HG02623 (cell line): ENCODE results near the gene HBE1.
"Not testable (repeated sequence)": the region's sequence is repeated elsewhere in the genome, so short reads cannot be mapped to it uniquely, and the experiment has no call there.

Experiments
- ATAC-seq: cut with Tn5 transposase; IDR thresholded peaks from one replicate; pipeline ENCODE4 v1.9.1; 2021; ENCODE audit warnings: moderate library complexity; ENCODE audit not compliant: unreplicated experiment

Gene HBE1

GRCh38 chr11:5285703-5286340, 16.1 kb upstream of the HBE1 start:
- no peak for ATAC-seq

DNA sequence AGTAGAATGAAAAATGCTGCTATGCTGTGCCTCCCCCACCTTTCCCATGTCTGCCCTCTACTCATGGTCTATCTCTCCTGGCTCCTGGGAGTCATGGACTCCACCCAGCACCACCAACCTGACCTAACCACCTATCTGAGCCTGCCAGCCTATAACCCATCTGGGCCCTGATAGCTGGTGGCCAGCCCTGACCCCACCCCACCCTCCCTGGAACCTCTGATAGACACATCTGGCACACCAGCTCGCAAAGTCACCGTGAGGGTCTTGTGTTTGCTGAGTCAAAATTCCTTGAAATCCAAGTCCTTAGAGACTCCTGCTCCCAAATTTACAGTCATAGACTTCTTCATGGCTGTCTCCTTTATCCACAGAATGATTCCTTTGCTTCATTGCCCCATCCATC, 14.9 kb upstream of the HBE1 start:
- no peak for ATAC-seq

GRCh38 chr11:5283882-5284281, 14.1 kb upstream of the HBE1 start:
- ATAC-seq = no peak

DNA sequence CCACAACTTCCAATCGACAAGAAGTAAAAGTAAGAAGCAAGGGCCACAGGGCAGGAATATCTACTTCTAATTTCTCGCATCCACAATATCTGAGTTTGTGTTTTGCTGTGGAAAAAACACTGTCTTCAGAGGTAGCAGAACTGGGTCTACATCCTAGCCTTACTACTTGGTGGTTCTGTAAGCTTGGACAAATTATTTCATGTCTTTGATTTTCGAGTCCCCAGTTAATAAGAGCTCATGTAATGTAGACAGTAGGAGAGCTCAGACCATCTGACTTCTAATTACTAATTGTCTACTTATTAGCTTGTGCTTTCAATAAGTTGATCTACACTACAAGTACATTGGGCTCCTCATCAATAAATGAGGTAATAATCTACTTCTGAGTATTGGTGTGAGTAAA, 13.3 kb upstream of the HBE1 start:
- ATAC-seq = no peak

DNA sequence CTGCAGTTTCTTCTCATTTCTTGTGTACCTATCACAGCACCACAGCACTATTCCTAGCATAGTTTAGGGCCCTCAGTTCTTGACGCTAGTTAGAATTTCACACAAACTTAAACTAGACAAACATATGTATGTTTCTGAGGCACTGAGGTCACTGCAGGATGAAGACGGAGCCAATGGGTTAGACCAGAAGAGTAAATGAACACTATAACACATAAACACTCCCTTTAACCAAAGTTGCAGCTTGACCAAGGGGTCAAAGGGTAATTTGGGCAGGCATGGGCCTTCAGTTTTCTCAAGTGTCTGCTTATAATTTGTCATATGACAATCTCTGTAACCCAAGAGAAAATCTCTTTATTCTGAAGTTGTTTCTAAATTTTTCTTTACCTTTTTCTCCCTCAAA, 12.9 kb upstream of the HBE1 start:
- ATAC-seq = no peak

- no peak for ATAC-seq
These were observed 11.9 kb upstream of the HBE1 start for GRCh38 chr11:5281596-5281995.

GRCh38 chr11:5280582-5281102, 10.9 kb upstream of the HBE1 start:
- ATAC-seq = peak; percentile 93

- no peak for ATAC-seq
These were observed 9.8 kb upstream of the HBE1 start for GRCh38 chr11:5279471-5280090.

DNA sequence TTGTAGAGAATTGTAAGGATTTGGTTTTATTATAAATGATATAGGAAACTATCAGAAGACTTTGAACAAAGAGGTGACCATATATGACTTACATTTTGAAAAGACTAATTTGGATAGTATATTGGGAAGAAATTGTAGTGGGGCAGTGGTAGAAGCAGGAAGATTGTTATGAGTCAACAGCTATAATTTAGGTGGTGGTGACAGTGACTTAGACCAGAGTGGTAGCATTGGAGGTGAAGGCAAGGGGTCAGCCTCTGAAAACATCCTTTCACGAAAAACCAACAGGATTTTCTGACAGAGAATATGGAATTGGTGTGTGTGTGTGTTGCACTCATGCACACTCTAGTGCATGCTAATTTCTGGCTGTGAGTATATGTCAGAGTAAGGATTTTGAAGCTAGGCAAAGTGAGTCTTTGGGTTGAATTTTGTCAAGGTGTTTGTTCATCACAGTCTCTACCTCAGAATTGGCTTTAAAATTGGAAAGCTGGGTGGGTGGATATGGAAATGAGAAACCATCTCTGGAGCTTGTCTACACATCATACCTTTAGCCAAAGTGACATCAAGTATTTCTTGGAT, 8.2 kb upstream of the HBE1 start:
- ATAC-seq = no peak

DNA sequence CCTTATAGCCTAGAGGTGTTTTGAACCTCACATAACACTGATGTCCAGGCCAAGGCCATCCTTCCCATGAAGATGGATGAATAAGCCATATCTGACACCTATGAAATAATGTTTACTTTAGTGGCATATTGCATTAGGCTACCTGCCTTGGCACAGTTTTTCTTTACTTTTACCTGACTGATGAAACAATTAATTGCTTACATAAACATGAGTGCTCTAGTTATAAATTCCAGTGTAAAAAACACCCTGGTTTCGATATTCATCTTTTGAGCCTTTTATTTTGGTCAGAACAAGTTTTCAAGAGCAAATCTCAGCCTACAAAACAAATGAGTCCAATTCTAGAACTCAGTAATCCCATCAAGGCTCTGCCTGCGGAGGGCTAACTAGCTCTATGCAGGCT, 7.0 kb upstream of the HBE1 start:
- ATAC-seq = no peak

DNA sequence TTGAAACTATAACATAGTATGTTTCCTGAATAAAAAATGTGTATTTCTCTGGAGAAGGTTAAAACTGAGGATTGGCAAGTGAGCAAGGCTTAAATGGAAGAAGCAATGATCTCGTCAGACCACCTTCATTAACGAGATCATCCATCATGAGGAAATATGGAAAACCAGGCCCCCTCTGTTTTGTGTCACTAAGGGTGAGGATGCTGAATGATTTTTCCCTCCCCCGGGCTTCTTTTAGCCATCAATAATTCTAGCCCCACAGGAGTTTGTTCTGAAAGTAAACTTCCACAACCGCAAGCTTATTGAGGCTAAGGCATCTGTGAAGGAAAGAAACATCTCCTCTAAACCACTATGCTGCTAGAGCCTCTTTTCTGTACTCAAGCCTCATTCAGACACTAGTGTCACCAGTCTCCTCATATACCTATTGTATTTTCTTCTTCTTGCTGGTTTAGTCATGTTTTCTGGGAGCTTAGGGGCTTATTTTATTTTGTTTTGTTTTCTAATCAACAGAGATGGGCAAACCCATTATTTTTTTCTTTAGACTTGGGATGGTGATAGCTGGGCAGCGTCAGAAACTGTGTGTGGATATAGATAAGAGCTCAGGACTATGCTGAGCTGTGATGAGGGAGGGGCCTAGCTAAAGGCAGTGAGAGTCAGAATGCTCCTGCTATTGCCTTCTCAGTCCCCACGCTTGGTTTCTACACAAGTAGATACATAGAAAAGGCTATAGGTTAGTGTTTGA, 5.8 kb upstream of the HBE1 start:
- ATAC-seq = no peak

DNA sequence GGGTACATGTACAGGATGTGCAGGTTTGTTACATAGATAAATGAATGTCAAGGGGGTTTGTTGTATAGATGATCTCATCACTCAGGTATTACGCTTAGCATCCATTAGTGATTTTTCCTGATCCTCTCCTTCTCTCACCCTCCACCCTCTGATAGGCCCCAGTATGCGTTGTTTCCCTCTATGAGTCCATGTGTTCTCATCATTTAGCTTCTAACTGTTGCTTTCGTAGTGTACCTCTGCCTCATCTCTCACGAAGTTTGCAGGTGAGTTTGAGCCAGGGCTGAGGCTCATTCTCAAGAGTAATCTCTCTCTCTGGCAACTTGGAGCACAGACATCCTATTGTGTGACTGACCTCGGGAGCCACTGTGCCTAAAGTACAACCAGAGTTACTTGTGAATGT, 4.7 kb upstream of the HBE1 start:
- ATAC-seq = no peak

GRCh38 chr11:5272395-5273017, 2.8 kb upstream of the HBE1 start:
- no peak for ATAC-seq

GRCh38 chr11:5267033-5267563, 2.6 kb downstream of the HBE1 start:
- no peak for ATAC-seq

DNA sequence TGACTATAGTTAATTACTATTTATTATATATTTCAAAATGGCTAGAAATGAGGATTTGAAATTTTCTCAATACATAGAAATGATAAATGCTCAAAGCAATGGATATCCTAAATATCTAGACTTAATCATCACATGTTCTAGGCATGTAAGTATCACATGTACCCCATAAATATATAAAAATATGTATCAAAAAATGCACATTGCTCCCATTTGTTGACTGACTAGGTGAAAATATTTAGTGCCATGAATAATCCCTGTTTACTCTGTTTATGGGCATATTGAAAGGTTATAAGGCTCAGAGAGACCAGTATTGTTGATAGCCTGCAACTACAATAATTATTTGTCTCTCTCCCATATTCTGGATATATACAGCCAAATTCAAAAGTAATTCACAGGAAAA, 3.1 kb downstream of the HBE1 start:
- ATAC-seq = no peak

GRCh38 chr11:5265832-5266231, 3.9 kb downstream of the HBE1 start:
- no peak for ATAC-seq

DNA sequence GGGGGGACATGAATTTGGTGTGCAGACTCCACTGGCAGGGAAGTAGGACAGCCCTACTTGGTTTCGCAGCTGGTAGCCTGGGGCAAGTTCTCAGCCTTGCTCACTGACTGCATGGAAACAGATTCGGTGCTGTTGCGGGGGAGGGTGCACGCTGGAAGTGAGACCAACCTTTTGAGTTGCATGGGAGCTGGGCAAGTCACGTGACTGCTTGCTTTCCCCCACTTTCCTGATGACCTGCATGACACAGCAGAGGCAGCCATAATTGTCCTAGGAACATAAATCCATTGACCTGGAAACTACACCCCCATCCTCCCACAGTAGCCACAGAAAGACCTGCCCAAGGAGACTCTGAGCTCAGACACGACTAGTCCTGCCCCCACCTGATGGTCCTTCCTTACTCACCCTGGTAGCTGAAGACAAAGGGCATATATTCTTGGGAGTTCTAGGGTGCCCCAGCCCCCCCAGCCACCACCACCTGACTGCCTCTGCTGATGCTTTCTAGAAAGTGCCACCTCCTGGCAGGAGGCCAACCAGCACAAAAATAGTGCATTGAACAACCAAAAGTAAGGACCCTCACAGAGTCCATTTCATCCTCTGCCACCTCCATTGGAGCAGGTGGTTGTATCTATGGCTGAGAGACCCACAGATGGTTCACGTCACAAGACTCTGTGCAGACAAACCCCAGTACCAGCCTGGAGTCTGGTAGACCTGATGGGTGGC, 11.0 kb downstream of the HBE1 start:
- no peak for ATAC-seq

DNA sequence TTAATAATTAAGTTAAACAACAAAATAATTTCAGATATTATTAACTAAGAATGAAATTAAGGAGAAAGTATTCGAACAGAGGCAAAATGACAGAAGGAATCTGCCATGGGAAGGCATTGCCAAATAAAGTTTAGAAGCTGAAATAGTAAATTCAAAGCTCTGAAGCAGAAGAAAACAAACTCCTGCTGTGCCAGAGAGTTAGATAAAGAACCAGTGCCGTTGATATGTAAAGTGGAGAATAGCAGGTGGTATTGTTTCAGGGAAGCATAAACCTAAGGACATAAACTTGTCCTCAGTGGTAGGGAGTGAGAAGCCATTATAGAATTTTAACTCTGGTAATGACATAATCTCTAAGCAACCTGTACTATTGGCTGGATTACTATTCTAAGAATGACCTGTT, 12.4 kb downstream of the HBE1 start:
- no peak for ATAC-seq

GRCh38 chr11:5254646-5255413, 14.9 kb downstream of the HBE1 start, which contains the start of gene HBG2:
Gene HBG2, minus strand, starts transcription at chr11:5254781. Its CDS starts 53 bp downstream, at chr11:5254728.
- not testable (repeated sequence) for ATAC-seq

DNA sequence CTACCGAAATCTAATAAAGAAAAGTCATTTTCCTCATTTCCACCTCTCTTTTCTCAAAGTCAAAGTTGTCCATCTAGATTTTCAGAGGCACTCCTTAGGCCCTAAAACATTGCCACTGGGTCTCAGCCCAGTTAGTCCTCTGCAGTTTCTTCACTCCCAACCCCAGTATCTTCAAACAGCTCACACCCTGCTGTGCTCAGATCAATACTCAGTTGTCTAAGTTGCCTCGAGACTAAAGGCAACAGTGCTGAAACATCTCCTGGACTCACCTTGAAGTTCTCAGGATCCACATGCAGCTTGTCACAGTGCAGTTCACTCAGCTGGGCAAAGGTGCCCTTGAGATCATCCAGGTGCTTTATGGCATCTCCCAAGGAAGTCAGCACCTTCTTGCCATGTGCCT, 15.7 kb downstream of the HBE1 start:
- not testable (repeated sequence) for ATAC-seq
